Liver (tissue), 9 donors: ENCODE data around the gene TMEM18. TPM values are rescaled to one million over a fixed set of nuclear protein-coding genes. Genes with fewer than 3 reads are reported as not detected.

Experiments
- DNase-seq: peaks from one replicate; pipeline ENCODE4 v3.0.0-alpha.2; 2017; ENCODE audit warnings: low spot score
- H3K27ac ChIP-seq, 2 donors: one replicate each; pipeline ENCODE4 v1.7.0; 2013; ENCODE audit warnings: inconsistent platforms in 2 of 2, low read length in 2 of 2, control low read depth in 1 of 2, low read depth in 1 of 2, mild to moderate bottlenecking in 1 of 2
- H3K27me3 ChIP-seq, 4 donors: one replicate each; pipeline versions ENCODE4 v1.6.1 to v1.7.0; 2013; ENCODE audit warnings: low read length in 3 of 4, inconsistent platforms in 1 of 4, mild to moderate bottlenecking in 1 of 4, moderate library complexity in 1 of 4; ENCODE audit not compliant: control insufficient read depth in 4 of 4, insufficient read depth in 4 of 4
- H3K36me3 ChIP-seq, 4 donors: one replicate each; pipeline versions ENCODE4 v1.6.1 to v1.7.0; 2013; ENCODE audit warnings: low read length in 3 of 4, mild to moderate bottlenecking in 3 of 4, low read depth in 1 of 4, moderate library complexity in 1 of 4; ENCODE audit not compliant: control insufficient read depth in 4 of 4, insufficient read depth in 3 of 4
- H3K4me1 ChIP-seq, 4 donors: one replicate each; pipeline versions ENCODE4 v1.6.1 to v1.7.0; 2013; ENCODE audit warnings: low read length in 3 of 4, mild to moderate bottlenecking in 3 of 4, moderate library complexity in 1 of 4; ENCODE audit not compliant: control insufficient read depth in 4 of 4, insufficient read depth in 4 of 4
- H3K4me3 ChIP-seq, 3 donors: one replicate each; pipeline versions ENCODE4 v1.6.1 to v1.7.0; 2013; ENCODE audit warnings: low read length in 3 of 3, control low read depth in 1 of 3, low read depth in 1 of 3, mild to moderate bottlenecking in 1 of 3
- H3K9ac ChIP-seq, 2 donors: one replicate each; pipeline ENCODE4 v1.7.0; 2013; ENCODE audit warnings: low read length in 2 of 2, mild to moderate bottlenecking in 2 of 2, moderate library complexity in 2 of 2, control low read depth in 1 of 2, low read depth in 1 of 2
- H3K9me3 ChIP-seq, 4 donors: one replicate each; pipeline versions ENCODE4 v1.6.1 to v1.7.0; 2013; ENCODE audit warnings: low read length in 3 of 4; ENCODE audit not compliant: control insufficient read depth in 4 of 4
- ATF3 ChIP-seq: IDR thresholded peaks from 2 replicates; pipeline ENCODE4 v1.6.1; 2016; ENCODE audit warnings: antibody characterized with exemption
- CTCF ChIP-seq: fragments of 150-350 bp; IDR thresholded peaks from 2 replicates; pipeline ENCODE4 v1.5.1; 2017; ENCODE audit warnings: improper control_type of control experiment, low read depth, low read length; ENCODE audit not compliant: missing input control
- EGR1 ChIP-seq, 2 donors: IDR thresholded peaks; 2 replicates each; pipeline ENCODE4 v1.6.1; 2016 to 2018; ENCODE audit warnings: antibody characterized with exemption in 2 of 2, low read depth in 2 of 2
- FOXA1 ChIP-seq: IDR thresholded peaks from 2 replicates; pipeline ENCODE4 v1.6.1; 2016; ENCODE audit warnings: antibody characterized with exemption
- FOXA2 ChIP-seq: IDR thresholded peaks from 2 replicates; pipeline ENCODE4 v1.6.1; 2016; ENCODE audit warnings: antibody characterized with exemption
- HNF4A ChIP-seq, 2 donors: conservative IDR thresholded peaks; 2 replicates each; pipeline ENCODE4 v1.6.1; 2016; ENCODE audit warnings: antibody characterized with exemption in 2 of 2, mild to moderate bottlenecking in 2 of 2
- HNF4G ChIP-seq: IDR thresholded peaks from 2 replicates; pipeline ENCODE4 v1.6.1; 2016; ENCODE audit warnings: antibody characterized with exemption
- JUND ChIP-seq, 2 donors: IDR thresholded peaks; 2 replicates each; pipeline ENCODE4 v1.6.1; 2016; ENCODE audit warnings: antibody characterized with exemption in 2 of 2
- NR2F2 ChIP-seq: IDR thresholded peaks from 2 replicates; pipeline ENCODE4 v1.6.1; 2016; ENCODE audit warnings: antibody characterized with exemption
- RAD21 ChIP-seq, 2 donors: IDR thresholded peaks; 2 replicates each; pipeline ENCODE4 v1.6.1; 2016; ENCODE audit warnings: antibody characterized with exemption in 2 of 2, mild to moderate bottlenecking in 2 of 2
- REST ChIP-seq: IDR thresholded peaks from 2 replicates; pipeline ENCODE4 v1.6.1; 2016; ENCODE audit warnings: antibody characterized with exemption, mild to moderate bottlenecking
- RXRA ChIP-seq, 2 donors: IDR thresholded peaks; 2 replicates each; pipeline ENCODE4 v1.6.1; 2017 to 2018; ENCODE audit warnings: antibody characterized with exemption in 2 of 2, mild to moderate bottlenecking in 1 of 2
- SP1 ChIP-seq: IDR thresholded peaks from 2 replicates; pipeline ENCODE4 v1.6.1; 2018; ENCODE audit warnings: antibody characterized with exemption, mild to moderate bottlenecking
- YY1 ChIP-seq: IDR thresholded peaks from 2 replicates; pipeline ENCODE4 v1.6.1; 2016; ENCODE audit warnings: antibody characterized with exemption, mild to moderate bottlenecking
- ZBTB33 ChIP-seq: IDR thresholded peaks from 2 replicates; pipeline ENCODE4 v1.6.1; 2016; ENCODE audit warnings: antibody characterized with exemption
- WGBS: extraction: QIAGEN DNeasy Blood & Tissue Kit; methylation state at CpG from one replicate; pipeline ENCODE4 v1.1.7; 2013; 5-methylcytosine and 5-hydroxymethylcytosine counted together
- polyA plus RNA-seq, 2 donors: library from polyadenylated mRNA; stranded (reverse) in 1 of 2; unstranded in 1 of 2; fragments of 200-250 nt in 1 of 2; fragments of >200 nt in 1 of 2; fragmentation: Nextera tagmentation in 1 of 2; extraction: Ambion mirVana in 1 of 2; gene quantifications; one replicate each; pipeline versions ENCODE4 v1.2.1 to v1.2.3, GENCODE V29; 2013 to 2015
- total RNA-seq, 2 donors: library from RNA; depleted of rRNA; stranded (reverse); fragments of >200 nt; gene quantifications; one replicate each; pipeline ENCODE4 v1.2.3, GENCODE V29; 2014
- donor health status: healthy.
- donor health status: healthy.
- donor health status: healthy.
- donor health status: healthy.
- donor health status: healthy.

The TMEM18 gene
- total and polyA plus RNA-seq, 4 donors = 8.4 to 29.3 (median 10.9) TPM

GRCh38 chr2:627926-628560 is 49.2 kb downstream of the TMEM18 start:
- H3K9ac ChIP-seq = no peak overlapping the region
- H3K27ac ChIP-seq = no peak overlapping the region
- no peaks in the 10 kb centered on the region for H3K36me3 ChIP-seq
- peak; percentile 13 for DNase-seq
- H3K4me3 ChIP-seq = no peak overlapping the region
- no peaks in the 10 kb centered on the region for H3K4me1 ChIP-seq
- H3K9me3 ChIP-seq = no peaks in the 10 kb centered on the region
- TF ChIP-seq ATF3 (no peak), ZBTB33 (no peak), RXRA (IDR thresholded peaks at IDR 0.05) (no peak), NR2F2 (no peak), FOXA1 (no peak), HNF4G (no peak), REST (no peak), CTCF (no peak)
- no peaks in the 10 kb centered on the region for H3K27me3 ChIP-seq
- 86% methylated on average over 13 of the region's 13 CpGs for WGBS

- TF ChIP-seq CTCF (no peak), YY1 (no peak), RAD21 (IDR thresholded peaks at IDR 0.05) (no peak), REST (no peak), EGR1 (IDR thresholded peaks at IDR 0.05; ENCODE audit: low read depth in 2 of 2) (no peak), HNF4A (conservative IDR thresholded peaks at IDR 0.05) (no peak), ATF3 (no peak), RXRA (IDR thresholded peaks at IDR 0.05) (no peak), FOXA1 (no peak), JUND (IDR thresholded peaks at IDR 0.05) (no peak), FOXA2 (no peak), SP1 (no peak)
- WGBS = 87% methylated on average over 9 of the region's 9 CpGs
- Histone ChIP-seq H3K36me3 (no peaks in the 10 kb centered on the region), H3K4me3 (no peak overlapping the region), H3K27me3 (no peaks in the 10 kb centered on the region), H3K27ac (no peak overlapping the region), H3K9me3 (no peaks in the 10 kb centered on the region), H3K4me1 (no peaks in the 10 kb centered on the region), H3K9ac (no peak overlapping the region)
- DNase-seq = peak; percentile 5
Observed at GRCh38 chr2:627340-627709, 49.9 kb downstream of the TMEM18 start.
